ENCODE results near the gene RSRP1. TPM values are rescaled to one million over a fixed set of nuclear protein-coding genes. Genes with fewer than 3 reads are reported as not detected.
"Not testable (repeated sequence)": the region's sequence is repeated elsewhere in the genome, so short reads cannot be mapped to it uniquely, and the experiment has no call there.

RSRP1 gene, protein sequence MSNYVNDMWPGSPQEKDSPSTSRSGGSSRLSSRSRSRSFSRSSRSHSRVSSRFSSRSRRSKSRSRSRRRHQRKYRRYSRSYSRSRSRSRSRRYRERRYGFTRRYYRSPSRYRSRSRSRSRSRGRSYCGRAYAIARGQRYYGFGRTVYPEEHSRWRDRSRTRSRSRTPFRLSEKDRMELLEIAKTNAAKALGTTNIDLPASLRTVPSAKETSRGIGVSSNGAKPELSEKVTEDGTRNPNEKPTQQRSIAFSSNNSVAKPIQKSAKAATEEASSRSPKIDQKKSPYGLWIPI
- total RNA-seq: 111 and 342 TPM in 2 replicates

DNA sequence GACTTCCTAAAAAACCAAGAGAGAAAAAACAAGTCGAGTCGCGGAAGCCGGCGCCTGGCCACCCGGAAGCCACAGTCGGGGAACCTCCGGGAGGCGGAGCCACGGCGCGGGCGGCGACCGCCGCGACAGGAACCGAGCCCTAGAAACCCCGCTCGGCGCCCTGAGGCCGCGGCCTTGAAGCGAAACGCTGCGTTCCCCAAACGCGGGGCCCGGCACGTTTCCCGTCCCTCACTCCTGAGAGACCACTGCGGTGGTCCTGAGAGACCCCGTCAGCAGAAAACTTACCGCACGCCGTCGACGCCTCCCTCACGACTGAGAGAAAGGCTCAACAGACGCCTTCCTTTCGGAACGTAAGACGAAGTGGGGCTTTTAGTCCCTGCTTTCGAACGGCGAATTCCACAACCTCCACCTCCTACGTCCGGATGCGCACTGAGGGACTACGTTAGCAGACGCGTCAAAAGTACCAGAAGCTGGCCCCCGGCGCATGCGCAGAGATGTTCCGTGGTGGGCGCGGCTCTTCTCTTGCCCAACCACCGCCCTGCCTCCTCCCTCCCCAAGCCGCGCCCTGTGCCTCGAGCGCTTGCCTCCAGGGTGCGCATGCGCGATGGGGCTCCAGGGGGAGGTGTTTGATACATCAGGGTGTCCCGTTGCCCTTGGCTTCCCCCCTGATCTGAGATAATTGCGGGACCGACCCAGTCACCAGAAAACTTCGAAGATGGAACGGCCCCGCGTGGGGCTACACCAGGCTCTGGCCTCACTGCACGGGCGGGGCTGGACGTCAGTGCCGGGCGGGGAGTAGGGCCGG lies at the start of gene RSRP1:
RSRP1 (minus strand) TSS at position 431 of the 805 bp plus-strand sequence. CDS start 491 bp downstream, outside the sequence.
- peak; percentile 98 for DNase-seq

DNA sequence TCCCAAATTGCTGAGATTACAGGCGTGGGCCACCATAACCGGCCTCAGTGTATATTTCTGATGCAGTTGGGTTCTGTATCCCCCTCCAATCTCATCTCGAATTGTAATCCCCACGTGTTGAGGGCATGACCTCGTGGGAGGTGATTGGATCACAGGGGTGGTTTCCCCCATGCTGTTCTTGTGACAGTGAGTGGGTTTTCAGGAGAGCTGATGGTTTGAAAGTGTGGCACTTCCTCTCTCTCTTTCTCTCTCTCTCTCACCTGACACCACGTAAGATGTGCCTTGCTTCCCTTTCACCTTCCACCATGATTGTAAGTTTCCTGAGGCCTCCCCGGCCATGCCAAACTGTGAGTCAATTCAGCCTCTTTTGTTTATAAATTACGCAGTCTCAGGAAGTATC lies 49.2 kb upstream of the RSRP1 start:
- peak; percentile 10 for DNase-seq

DNA sequence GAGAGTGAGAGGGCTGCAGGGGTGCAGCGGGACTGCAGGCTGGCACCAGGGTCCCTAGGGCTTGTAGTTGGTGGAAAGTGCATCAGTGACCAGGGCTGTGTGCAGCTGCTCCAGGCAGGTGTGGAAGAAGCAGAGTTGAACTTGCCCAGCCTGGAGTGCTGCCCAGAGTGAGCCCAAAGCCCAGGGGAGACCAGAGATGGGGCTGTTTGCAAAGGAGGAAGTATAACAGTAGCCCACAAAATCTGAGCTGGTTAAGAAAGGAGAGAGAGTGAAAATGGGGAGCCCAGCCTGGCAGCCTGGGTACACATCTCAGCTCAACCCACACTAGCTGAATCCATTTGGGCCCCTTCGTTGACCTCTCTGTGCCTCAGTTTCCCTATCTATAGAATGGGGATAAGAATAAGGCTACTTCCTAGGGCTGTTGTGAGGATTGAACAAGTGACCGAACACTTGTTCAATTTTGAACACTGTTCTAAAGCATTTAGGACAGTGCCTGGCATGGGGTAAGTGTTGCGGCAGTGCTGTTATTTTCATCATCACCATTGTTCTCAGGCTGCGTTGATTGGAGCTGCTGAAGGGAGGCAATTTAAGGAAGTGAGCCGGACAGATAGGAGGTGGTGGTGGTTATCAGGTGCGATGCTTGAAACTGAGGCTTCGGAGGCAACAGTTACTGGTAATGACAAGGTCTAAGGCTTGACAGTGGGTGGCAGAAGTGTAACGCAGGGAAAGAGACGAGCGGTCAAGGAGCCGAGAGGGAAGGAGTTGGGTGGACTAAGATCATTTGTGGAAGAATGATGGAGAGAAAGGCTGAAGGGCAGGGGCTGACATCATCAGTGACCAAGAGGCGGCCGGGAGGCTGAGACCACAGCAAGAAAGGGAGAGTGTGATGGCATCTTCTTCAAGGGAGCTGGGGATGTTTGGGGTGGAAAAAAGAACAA lies 47.9 kb upstream of the RSRP1 start:
- DNase-seq: not testable (repeated sequence)

DNA sequence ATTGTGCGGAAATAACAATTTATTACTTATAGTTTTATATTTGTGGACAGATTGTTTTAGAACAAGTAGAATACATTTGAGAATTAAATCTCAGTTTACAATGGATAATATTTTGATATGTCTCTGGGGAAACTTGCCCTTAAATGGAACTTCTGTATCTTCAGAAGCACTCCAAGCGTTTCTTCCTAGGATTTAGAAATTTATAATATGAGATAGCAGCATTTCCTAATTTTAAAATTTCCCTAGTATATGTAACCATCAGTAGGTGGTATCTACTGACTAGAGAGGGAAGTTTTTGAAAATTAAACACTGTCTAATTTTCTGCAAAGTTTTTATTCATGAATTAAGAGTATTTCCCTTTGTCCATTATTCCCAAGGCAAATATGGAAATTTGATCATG lies 46.2 kb upstream of the RSRP1 start:
- DNase-seq: not testable (repeated sequence)

DNA sequence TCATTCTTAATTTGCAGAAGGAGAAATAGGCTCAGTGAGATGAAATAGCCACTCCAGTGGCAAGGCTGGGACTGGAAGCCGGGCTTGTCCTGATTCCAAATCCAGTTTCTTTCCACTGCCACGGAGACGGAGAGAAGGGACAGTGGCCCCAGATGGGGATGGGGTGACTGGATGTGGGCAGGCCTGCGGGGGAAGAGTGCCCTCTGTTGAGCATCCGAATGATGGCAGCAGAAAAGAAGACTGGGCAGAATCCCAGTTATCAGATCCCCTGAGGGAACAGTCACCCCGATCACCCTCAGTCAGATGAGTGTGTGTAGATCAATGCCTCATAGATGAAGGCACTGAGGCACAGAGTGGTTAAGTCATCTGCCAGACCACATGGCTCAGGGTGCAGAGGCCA lies 42.8 kb upstream of the RSRP1 start:
- not testable (repeated sequence) for DNase-seq

DNA sequence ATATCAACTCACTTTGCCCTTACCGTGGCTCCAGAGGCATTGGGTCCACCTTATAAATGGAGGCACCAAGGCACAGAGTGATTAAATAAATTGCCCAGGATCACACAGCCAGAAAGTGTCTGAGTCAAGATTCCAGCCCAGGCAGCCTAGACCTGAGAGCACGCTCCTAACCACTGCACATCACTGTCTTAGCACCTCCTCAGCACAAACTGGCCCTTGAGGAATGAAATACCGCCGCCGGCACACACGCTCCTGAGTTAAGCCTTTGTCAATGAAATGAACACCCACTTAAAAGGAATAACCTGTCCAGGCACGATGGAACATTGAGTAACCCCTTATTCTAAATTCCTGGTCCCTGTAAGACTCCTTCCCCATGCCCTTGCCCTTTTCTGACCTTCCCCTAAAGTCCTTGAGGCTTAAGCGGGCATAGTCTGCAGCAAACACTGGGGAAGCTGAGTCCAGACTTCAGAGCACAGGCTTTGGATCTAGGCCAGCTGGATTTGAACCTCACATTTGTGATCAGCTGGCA lies 41.4 kb upstream of the RSRP1 start:
- DNase-seq: not testable (repeated sequence)

DNA sequence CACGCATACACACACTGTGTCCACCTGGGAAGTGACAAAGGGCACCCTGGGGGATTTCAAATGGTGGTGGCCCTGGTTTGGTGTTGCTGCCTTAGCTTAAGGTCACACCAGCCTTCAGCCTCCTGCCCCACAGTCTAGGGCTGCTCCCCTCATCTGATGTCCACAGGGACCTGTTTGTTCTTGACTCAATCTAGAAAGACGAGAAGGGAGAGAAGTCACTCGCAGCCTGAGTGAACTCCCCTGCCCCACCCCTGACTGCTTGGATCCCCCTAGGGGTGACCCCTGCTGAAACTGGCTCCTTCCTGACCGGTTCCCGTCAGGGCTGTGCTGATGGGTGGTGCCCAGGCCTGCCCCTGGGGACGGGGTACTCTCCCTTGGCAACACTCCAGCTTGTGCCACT lies 39.9 kb upstream of the RSRP1 start:
- not testable (repeated sequence) for DNase-seq

DNA sequence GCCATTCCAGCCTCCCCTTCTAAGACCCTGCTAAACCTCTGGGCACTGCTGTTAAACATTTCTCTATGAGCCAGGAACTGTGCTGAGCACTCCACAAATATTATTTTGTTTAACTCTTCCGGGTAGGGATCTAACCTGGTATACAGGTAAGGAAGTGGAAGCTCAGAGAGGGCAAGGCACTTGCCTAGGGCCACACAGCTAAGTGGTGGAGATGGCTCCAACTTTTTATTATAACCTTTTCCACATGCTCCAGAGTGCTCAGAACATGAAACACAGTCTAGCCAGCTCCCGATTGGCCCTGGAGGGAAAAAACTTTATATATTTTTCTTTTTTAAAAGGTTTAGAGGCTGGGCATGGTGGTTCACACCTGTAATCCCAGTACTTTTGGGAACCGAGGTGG lies 38.6 kb upstream of the RSRP1 start:
- DNase-seq: not testable (repeated sequence)

DNA sequence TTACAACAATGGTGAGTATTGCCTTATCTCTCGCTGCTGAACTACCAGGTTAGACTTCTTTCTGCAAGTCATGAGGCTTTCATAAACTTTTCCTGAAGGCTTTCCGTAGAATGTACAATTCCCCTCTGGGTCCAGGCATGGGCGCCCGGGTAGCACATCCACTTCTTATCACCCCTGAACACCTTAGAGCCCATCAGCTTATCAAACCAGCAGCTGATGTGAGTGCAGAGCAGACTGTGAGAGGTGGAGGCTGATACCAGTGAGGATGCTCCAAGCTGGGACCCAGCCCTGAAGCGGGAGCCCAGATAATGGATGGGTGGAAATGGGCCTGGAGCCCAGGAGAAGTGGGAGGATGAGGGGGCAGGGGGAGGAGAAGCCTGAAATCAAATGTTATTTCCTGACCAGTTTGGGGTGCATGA lies 32.4 kb upstream of the RSRP1 start:
- DNase-seq: not testable (repeated sequence)

DNA sequence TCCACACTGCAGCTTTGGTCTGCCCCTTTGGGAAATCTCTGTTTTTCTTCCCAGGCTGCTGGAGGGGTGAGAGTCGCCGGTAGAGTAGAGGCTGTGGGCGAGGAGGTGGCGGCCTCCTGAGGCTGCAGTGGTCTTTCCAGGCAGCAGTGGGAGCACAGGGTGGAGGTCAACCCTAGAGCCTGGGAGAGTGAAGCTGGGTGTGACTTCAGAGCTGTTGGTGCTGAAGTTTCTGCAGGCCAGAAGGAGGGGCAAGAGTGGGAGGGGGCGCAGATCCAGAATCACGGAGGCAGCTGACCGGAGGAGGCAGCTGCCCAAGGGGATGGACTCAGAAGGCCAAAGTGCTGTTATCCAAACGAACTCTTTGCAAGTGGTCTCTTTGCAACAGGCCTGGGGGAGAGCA lies 31.5 kb upstream of the RSRP1 start:
- not testable (repeated sequence) for DNase-seq

DNA sequence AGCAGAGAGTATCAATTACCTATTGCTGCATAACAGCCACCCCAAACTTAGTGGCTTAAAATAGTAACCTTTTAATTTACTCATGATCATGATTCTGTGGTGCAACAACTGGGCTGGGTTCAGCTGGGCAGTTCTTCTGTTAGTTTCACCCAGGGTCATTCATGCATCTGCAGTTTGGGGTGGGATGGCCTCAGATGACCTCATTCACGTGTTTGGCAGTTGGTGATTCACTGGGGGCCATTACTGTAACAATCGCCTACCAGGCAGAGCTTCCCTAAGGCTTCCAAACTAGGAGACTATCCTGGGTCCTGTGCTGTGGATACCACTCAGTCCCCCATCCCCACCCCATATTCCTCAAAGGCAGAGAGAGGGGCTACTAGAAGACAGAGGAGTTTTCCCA lies 31.1 kb upstream of the RSRP1 start:
- not testable (repeated sequence) for DNase-seq

DNA sequence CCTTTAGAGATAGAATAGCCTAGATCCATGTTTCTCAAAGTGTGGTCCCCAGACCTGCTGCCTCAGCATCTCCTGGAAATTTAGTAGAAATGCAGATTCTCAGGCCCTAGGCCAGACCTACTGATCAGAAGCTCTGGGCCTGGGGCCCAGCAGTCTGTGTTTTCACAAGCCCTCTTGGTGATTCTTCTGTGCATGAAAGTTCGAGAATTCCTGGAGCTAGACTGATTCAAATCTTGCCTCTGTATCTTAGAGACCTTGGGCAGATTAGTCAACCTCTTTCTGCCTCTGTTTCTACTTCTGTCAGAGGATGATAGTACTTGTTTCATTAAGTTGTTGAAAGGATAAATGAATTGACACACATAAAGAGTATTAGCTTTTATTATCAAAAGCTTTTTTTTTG lies 30.0 kb upstream of the RSRP1 start:
- not testable (repeated sequence) for DNase-seq

DNA sequence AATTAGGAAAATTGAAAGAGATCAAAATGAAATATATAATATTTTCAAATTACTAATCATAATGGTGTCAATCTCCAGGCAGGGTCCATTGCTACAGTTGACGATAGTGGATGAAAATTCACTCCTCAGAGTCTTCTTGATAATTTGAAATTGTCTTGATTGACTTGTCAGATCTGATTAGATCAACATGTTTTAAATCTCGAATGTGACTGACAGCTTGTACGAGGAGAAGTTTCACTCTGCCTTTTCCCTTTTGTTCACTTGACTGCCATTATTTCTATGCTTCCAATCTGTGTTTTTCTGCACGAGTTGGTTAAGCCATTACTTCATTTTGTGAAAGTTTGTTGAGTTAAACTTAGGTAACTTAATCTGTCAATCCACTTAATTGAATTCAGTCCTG lies 28.4 kb upstream of the RSRP1 start:
- not testable (repeated sequence) for DNase-seq

DNA sequence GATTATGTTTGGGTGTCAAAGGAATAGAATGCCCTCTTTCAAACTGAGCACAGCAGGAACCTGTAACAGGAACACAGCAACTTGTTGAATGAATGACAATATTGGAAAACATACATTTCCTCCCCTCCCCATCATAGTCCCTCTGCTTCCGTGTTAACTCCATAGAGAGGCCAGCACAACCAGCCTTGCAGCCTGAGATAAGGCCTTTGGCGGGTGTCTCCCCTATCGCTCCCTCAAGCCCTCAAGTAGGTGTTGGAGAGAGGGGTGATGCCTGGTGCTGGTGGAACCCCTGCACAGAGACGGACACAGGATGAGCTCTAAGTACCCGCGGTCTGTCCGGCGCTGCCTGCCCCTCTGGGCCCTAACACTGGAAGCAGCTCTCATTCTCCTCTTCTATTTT lies 25.0 kb upstream of the RSRP1 start, which contains the start of gene RHD:
RHD (plus strand) TSS at position 272 of the 400 bp plus-strand sequence; CDS start at position 311, 39 bp downstream.
- DNase-seq: not testable (repeated sequence)

DNA sequence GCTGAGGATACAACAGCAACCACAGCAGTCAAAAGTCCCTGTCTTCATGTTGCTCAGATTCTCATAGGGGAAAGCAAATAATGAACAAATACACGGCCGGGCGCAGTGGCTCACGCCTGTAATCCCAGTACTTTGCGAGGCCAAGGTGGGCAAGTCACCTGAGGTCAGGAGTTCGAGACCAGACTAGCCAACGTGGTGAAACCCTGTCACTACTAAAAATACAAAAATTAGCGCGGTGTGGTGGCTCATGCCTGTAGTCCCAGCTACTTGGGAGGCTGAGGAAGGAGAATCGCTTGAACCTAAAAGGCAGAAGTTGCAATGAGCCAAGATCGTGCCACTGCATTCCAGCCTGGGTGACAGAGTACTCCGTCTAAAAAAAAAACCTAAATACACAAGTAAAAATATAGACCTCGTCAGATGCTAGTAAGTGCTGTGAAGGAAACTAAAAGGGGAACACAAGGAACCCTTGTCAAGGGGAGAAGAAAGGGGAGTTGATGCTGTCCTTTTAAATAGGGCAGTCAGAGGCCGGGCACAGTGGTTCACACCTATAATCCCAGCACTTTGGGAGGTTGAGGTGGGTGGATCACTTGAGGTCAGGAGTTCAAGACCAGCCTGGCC lies 21.0 kb upstream of the RSRP1 start:
- DNase-seq: not testable (repeated sequence)

DNA sequence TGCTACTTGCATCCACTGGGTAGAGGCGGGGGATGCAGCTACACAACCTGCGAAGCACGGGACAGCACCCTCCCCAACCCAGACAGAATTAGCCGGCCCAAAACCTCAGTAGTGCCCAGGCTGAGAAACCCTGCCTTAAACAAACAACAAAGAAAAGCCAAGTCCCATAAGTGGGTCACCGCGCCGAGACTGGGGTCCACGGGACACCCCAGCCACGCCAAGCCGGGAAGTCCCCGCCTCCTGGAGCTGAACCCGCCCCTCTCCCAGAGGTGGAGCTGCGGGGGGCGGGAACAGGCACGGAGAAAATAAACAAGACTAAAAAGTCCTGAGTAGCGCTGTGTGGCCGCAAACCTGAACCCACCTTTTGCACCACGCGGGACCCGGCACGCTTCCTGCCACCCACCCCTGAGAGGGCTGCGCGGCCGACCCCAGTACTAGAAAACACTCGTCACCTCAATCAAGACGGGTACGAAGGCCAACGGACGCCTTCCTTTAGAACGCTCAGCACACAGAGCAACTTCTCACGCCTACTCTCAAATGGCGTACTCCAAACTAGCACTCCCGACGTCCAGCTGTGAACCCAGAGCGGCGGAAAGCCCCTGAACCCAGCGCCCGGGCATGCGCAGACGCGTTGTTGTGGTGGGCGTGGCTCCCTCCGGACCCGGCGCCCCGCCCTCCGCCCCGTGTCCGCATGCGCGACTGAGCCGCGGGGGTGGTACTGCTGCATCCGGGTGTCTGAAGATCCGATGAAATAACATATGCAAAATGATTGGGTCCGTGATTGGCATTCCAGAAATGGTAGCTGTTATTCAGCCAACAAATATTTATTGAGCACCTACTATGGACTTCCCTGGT lies 20.3 kb upstream of the RSRP1 start:
- peak; percentile 85 for DNase-seq

DNA sequence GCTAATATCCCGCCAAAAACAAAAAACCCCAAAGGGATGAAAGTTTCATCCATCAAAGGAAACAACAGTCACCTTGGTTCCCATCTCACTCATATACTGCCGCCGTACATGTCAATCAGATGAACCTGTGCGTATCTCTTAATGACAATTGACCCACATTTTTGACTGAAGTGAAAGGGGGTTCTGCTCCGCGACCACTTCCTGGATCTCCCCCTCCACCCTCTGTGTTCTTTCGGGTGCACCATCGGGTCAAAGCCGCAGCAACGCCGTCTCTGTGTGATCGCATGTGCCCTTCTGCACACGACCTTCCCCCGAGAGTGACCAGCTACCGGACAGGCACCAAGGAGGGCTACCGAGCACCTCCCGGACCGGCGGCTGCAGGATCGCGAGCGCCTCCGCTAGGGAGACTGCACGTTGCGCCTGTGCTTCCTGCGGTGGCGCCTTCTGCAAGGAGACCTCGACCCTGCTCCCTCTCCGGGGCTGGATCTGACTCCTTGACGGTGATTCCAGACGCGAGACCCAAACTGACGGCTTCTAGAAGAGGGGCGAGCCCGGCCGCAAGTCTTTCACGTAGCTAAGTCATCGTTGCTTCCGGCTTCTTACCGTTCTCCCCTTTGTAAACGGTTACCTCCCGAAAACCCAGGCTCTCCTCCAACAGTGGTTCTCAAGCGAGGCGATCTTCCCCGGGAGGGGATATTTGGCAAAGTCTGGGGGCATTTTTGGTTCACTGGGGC lies 19.5 kb upstream of the RSRP1 start:
- not testable (repeated sequence) for DNase-seq

DNA sequence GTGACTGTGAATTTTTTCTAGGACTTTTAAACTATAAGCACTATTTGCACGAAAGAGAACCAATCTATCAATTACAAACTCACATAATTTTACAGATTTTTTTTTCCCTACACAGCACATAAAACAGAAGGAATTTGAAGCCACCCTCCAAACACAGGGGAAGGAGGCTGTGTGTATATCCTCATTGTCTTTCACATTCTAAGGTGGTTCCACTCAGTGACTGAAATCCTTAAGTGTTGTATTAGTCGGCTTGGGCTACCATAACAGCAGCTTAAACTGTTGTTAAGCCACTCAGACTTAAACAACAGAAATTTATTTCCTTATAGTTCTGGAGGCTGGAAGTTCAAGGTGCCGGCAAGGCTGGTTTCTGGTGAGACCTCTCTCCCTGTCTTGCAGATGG lies 13.1 kb upstream of the RSRP1 start:
- DNase-seq: not testable (repeated sequence)

DNA sequence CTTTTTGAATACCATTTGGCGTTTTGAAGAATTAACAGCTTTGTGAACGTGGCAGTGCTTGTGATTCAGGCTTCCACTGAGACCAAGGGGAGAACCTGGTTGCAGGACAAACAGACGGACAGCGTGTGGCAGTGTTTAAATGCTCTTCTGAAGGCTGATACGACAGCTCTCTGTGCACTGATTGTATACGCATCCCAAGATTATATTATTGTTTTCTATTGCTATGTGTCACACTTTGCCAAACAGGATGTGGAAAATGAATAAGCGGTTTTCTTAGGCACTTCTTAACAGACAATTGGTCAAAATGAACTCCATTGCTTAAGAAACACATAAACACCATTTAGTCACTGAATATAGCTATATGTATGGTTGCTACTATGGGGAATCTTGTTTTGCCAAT lies 12.6 kb upstream of the RSRP1 start:
- peak; percentile 58 for DNase-seq

DNA sequence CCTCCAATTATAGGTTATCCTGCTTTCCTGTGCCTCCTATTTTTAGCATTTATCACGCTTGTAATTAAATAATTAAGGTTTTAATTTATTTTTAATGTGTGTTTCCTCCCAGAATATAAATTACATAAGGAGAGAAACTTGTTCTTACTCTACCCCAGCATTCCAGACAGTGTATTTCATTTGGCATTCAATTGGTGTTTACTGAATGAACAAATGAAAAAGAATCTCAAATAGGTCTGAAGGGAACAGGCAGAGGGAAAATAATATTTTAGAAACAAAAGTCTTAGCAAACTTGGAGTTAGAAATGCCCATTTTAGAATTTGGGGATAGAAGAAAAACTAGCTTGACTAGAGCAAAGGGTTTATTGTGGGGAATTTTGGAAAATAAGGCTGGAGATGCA lies 9.9 kb upstream of the RSRP1 start:
- no peak for DNase-seq
